K562 (cell line): ENCODE measurements around the gene MDC1. TPM values are rescaled to one million over a fixed set of nuclear protein-coding genes. Genes with fewer than 3 reads are reported as not detected.

Experiments used
- ATF6 ChIP-seq: sonication (generic); formaldehyde crosslinking; IDR thresholded peaks from 2 replicates; pipeline ENCODE4 v1.4.0; 2020; ENCODE audit warnings: mild to moderate bottlenecking, missing genetic modification reagents
- CTCFL ChIP-seq: IDR thresholded peaks from 2 replicates; pipeline ENCODE4 v1.6.1; 2011; ENCODE audit warnings: borderline replicate concordance, low read depth, mild to moderate bottlenecking, moderate library complexity, low read length; ENCODE audit not compliant: insufficient read depth, poor library complexity, severe bottlenecking
- DDX20 ChIP-seq: fragments of 450-650 bp; IDR thresholded peaks from 2 replicates; pipeline ENCODE4 v1.6.1; 2016; ENCODE audit warnings: missing genetic modification characterization, low read depth, mild to moderate bottlenecking, missing compliant biosample characterization, moderate library complexity
- DMBX1 ChIP-seq: fragments of 250-450 bp; sonication (Bioruptor Pico); IDR thresholded peaks from 2 replicates; pipeline ENCODE4 v1.8.0; 2022; ENCODE audit warnings: inconsistent platforms, mild to moderate bottlenecking, moderate library complexity, borderline replicate concordance
- EHMT2 ChIP-seq: fragments of 450-650 bp; IDR thresholded peaks from 2 replicates; pipeline ENCODE4 v1.6.1; 2018; ENCODE audit warnings: antibody characterized with exemption
- ID3 ChIP-seq, 2 experiments: fragments of 250-450 bp in 1 of 2; fragments of 450-650 bp in 1 of 2; sonication (Bioruptor Pico) in 1 of 2; IDR thresholded peaks; 2 replicates each; pipeline versions ENCODE4 v1.6.1 to v1.8.0; 2016 to 2021; ENCODE audit warnings: mild to moderate bottlenecking in 2 of 2, moderate library complexity in 2 of 2, missing compliant biosample characterization in 1 of 2, missing genetic modification characterization in 1 of 2
- MCM5 ChIP-seq: fragments of 450-650 bp; IDR thresholded peaks from 2 replicates; pipeline ENCODE4 v1.6.1; 2016; ENCODE audit warnings: low read depth
- NKRF ChIP-seq: fragments of 450-650 bp; IDR thresholded peaks from 2 replicates; pipeline ENCODE4 v1.6.1; 2016; ENCODE audit warnings: borderline replicate concordance
- SRSF1 ChIP-seq: fragments of 200-400 bp; formaldehyde crosslinking; IDR thresholded peaks from 2 replicates; pipeline ENCODE4 v1.6.1; 2017; ENCODE audit warnings: mild to moderate bottlenecking, low read depth, low read length, moderate library complexity
- ZBTB26 ChIP-seq: fragments of 450-650 bp; formaldehyde crosslinking; IDR thresholded peaks from 2 replicates; pipeline ENCODE4 v1.4.0; 2022; ENCODE audit warnings: missing genetic modification characterization
- ZC3H8 ChIP-seq: fragments of 450-650 bp; IDR thresholded peaks from 2 replicates; pipeline ENCODE4 v1.6.1; 2017
- ZNF121 ChIP-seq: sonication (generic); formaldehyde crosslinking; conservative IDR thresholded peaks from 2 replicates; pipeline ENCODE4 v1.8.0; 2022; ENCODE audit warnings: missing genetic modification reagents
- ZNF197 ChIP-seq: fragments of 200-800 bp; sonication (Bioruptor generic); IDR thresholded peaks from 2 replicates; pipeline ENCODE4 v1.6.1; 2016; ENCODE audit warnings: low read depth, missing genetic modification characterization, missing compliant biosample characterization
- ZNF324 ChIP-seq: fragments of 250-450 bp; sonication (Bioruptor Pico); IDR thresholded peaks from 2 replicates; pipeline ENCODE4 v1.4.0; 2020; ENCODE audit warnings: mild to moderate bottlenecking
- polyA plus RNA-seq, 8 experiments: library from polyadenylated mRNA; depleted of rRNA in 4 of 8; stranded (reverse) in 5 of 8; unstranded in 3 of 8; fragments of >200 nt; fragmentation: Nextera tagmentation in 2 of 8; fragmentation: Illumina TruSeq in 1 of 8; extraction: Ambion mirVana in 2 of 8; extraction: Trizol in 1 of 8; gene quantifications; 2 replicates each; pipeline versions ENCODE4 v1.2.1 to v1.2.3, GENCODE V29; 2011 to 2014; ENCODE audit warnings: inconsistent platforms in 1 of 8, missing spikeins in 1 of 8
- total RNA-seq, 7 experiments: library from RNA; depleted of rRNA in 6 of 7; stranded (reverse); fragments of >200 nt in 6 of 7; fragmentation: Illumina TruSeq in 2 of 7; extraction: Trizol in 2 of 7; gene quantifications; 2 replicates each; pipeline versions ENCODE4 v1.2.1 to v1.2.3, GENCODE V29; 2011 to 2021; ENCODE audit warnings: low replicate concordance in 1 of 7
- TF ChIP-seq, protein P1 (sequence below): fragments of 250-450 bp; sonication (Bioruptor Pico); IDR thresholded peaks from 2 replicates; pipeline ENCODE4 v1.6.1; 2021; ENCODE audit warnings: mild to moderate bottlenecking
- TF ChIP-seq, protein P2 (sequence below): fragments of 250-450 bp; sonication (Bioruptor Pico); IDR thresholded peaks from 2 replicates; pipeline ENCODE4 v1.4.0; 2020

Gene MDC1
- total and polyA plus RNA-seq, 9 of the 15 experiments (the other 6 are each of a cell fraction or from before 2014, with no cell fraction given): 8.2 to 114 (median 20.0) TPM

GRCh38 chr6:30766461-30767157 lies 49.5 kb upstream of the MDC1 start (continued):
- TF ChIP-seq ATF6 (CRISPR knock-in tag): no peak
- no peak for TF ChIP-seq ZC3H8
- TF ChIP-seq SRSF1: no peak
- no peak for TF ChIP-seq MCM5
- no peak for TF ChIP-seq NKRF
- peak; percentile 61; the same call in 1 of the 2 replicates for TF ChIP-seq ZBTB26 (CRISPR knock-in tag)
- TF ChIP-seq EHMT2: peak; percentile 11; the same call in 1 of the 2 replicates
- no peak for TF ChIP-seq ZNF121
- TF ChIP-seq CTCFL: no peak
- TF ChIP-seq, protein P1, sequence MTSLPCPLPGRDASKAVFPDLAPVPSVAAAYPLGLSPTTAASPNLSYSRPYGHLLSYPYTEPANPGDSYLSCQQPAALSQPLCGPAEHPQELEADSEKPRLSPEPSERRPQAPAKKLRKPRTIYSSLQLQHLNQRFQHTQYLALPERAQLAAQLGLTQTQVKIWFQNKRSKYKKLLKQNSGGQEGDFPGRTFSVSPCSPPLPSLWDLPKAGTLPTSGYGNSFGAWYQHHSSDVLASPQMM (CRISPR knock-in tag): no peak
- TF ChIP-seq ZNF324 (CRISPR knock-in tag): no peak
- 0 out of 2 replicates have a peak, but pooled peaks have one; percentile 26 for TF ChIP-seq DDX20 (tag)
- TF ChIP-seq ZNF197: 0 out of 2 replicates have a peak, but pooled peaks have one; percentile 14
- TF ChIP-seq DMBX1 (CRISPR knock-in tag): no peak
- TF ChIP-seq, protein P2, sequence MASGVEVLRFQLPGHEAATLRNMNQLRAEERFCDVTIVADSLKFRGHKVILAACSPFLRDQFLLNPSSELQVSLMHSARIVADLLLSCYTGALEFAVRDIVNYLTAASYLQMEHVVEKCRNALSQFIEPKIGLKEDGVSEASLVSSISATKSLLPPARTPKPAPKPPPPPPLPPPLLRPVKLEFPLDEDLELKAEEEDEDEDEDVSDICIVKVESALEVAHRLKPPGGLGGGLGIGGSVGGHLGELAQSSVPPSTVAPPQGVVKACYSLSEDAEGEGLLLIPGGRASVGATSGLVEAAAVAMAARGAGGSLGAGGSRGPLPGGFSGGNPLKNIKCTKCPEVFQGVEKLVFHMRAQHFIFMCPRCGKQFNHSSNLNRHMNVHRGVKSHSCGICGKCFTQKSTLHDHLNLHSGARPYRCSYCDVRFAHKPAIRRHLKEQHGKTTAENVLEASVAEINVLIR (CRISPR knock-in tag): no peak
- TF ChIP-seq ID3 (CRISPR knock-in tag; IDR thresholded peaks at IDR 0.05): no peak
- 0 out of 2 replicates have a peak, but pooled peaks have one; percentile 13 for TF ChIP-seq ID3 (tag; IDR thresholded peaks at IDR 0.05)
